HEK293T (cell line): ENCODE results near the gene LASP1NB.

Experiments used
- ELF4 ChIP-seq: fragments of 450-650 bp; IDR thresholded peaks from 2 replicates; pipeline ENCODE4 v1.6.1; 2017; ENCODE audit warnings: antibody characterized with exemption
- FOXM1 ChIP-seq: fragments of 450-650 bp; IDR thresholded peaks from 2 replicates; pipeline ENCODE4 v1.6.1; 2017; ENCODE audit warnings: mild to moderate bottlenecking, borderline replicate concordance
- HDGF ChIP-seq: fragments of 450-650 bp; IDR thresholded peaks from 2 replicates; pipeline ENCODE4 v1.6.1; 2017; ENCODE audit warnings: antibody characterized with exemption, borderline replicate concordance
- LEF1 ChIP-seq: fragments of 450-650 bp; IDR thresholded peaks from 2 replicates; pipeline ENCODE4 v1.6.1; 2017; ENCODE audit warnings: mild to moderate bottlenecking, borderline replicate concordance

GRCh38 chr17:38978180-38978579 lies 52.8 kb downstream of the LASP1NB start:
- TF ChIP-seq FOXM1 = no peak
- no peak for TF ChIP-seq LEF1
- no peak for TF ChIP-seq ELF4
- no peak for TF ChIP-seq HDGF
